Measurements from ENCODE around the gene CACNA1C. TPM values are rescaled to one million over a fixed set of nuclear protein-coding genes. Genes with fewer than 3 reads are reported as not detected.

CACNA1C gene
- total RNA-seq, 2 experiments from 2014 or later = 0.69 to 1.4 TPM

DNA sequence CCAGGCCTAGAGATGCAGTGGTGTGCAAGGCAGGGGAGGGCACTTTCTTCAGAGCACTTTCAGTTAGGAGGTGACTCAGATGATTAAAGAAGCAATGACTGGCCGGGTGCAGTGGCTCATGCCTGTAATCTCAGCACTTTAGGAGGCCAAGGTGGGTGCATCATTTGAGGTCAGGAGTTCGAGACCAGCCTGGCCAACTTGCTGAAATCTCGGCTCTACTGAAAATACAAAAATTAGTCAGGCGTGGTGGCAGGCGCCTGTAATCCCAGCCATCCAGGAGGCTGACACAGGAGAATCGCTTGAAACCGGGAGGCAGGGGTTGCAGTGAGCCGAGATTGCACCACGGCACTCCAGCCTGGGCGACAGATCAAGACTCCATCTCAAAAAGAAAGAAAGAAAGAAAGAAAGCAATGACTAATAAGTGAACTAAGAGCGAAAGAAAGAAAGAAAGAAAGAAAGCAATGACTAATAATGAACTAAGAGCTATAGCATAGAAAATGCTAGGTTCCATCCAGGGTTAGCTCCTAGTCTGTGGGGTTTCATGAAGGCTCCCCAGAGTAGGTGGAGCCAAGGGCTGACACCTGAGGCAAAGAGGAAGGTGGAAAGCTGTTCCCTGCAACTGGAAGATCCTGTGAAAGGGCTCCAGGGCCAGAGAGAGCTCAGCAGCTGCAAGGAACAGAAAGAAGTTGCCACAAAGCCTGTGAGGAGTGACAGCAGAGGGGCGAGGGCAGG is 334.5 kb downstream of the CACNA1C start:
- no peak for DNase-seq (ENCODE audit: low spot score)
- POLR2A ChIA-PET = no interaction called here
- CTCF ChIA-PET (ENCODE audit: unreplicated experiment) = no interaction called here
- H4K20me1 ChIP-seq (ENCODE audit: insufficient read depth, low read length) = no peaks in the 10 kb centered on the region
- H3K4me1 ChIP-seq (ENCODE audit: insufficient read depth, low read length, poor library complexity, severe bottlenecking) = no peaks in the 10 kb centered on the region
- H3K9me3 ChIP-seq (ENCODE audit: low read length) = no peaks in the 10 kb centered on the region
- no peak overlapping the region for H3K27ac ChIP-seq (ENCODE audit: low read depth, low read length, poor library complexity, severe bottlenecking)
- H3K9me2 ChIP-seq (ENCODE audit: insufficient read depth, low read length) = no peaks in the 10 kb centered on the region
- H3K4me2 ChIP-seq (ENCODE audit: low read length) = no peak overlapping the region
- no peaks in the 10 kb centered on the region for H3K79me2 ChIP-seq (ENCODE audit: insufficient read depth, low read depth, low read length)
- no TSS peak for BruUV-seq (replicated peaks)
- no peak overlapping the region for H3K4me3 ChIP-seq (ENCODE audit: low read depth, low read length, poor library complexity, severe bottlenecking)
- H2AFZ ChIP-seq (ENCODE audit: low read length) = no peak overlapping the region
- H3K36me3 ChIP-seq (ENCODE audit: insufficient read depth, low read length) = no peaks in the 10 kb centered on the region
- no peak for TF ChIP-seq EZH2phosphoT487 (IDR thresholded peaks at IDR 0.05; ENCODE audit: borderline replicate concordance, low read depth, low read length)
- TF ChIP-seq, protein P1, sequence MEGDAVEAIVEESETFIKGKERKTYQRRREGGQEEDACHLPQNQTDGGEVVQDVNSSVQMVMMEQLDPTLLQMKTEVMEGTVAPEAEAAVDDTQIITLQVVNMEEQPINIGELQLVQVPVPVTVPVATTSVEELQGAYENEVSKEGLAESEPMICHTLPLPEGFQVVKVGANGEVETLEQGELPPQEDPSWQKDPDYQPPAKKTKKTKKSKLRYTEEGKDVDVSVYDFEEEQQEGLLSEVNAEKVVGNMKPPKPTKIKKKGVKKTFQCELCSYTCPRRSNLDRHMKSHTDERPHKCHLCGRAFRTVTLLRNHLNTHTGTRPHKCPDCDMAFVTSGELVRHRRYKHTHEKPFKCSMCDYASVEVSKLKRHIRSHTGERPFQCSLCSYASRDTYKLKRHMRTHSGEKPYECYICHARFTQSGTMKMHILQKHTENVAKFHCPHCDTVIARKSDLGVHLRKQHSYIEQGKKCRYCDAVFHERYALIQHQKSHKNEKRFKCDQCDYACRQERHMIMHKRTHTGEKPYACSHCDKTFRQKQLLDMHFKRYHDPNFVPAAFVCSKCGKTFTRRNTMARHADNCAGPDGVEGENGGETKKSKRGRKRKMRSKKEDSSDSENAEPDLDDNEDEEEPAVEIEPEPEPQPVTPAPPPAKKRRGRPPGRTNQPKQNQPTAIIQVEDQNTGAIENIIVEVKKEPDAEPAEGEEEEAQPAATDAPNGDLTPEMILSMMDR (conservative IDR thresholded peaks at IDR 0.05; ENCODE audit: low read length) = no peak
- intact Hi-C loops (cut with micrococcal nuclease; ENCODE audit: unreplicated experiment) = no loop called here

DNA sequence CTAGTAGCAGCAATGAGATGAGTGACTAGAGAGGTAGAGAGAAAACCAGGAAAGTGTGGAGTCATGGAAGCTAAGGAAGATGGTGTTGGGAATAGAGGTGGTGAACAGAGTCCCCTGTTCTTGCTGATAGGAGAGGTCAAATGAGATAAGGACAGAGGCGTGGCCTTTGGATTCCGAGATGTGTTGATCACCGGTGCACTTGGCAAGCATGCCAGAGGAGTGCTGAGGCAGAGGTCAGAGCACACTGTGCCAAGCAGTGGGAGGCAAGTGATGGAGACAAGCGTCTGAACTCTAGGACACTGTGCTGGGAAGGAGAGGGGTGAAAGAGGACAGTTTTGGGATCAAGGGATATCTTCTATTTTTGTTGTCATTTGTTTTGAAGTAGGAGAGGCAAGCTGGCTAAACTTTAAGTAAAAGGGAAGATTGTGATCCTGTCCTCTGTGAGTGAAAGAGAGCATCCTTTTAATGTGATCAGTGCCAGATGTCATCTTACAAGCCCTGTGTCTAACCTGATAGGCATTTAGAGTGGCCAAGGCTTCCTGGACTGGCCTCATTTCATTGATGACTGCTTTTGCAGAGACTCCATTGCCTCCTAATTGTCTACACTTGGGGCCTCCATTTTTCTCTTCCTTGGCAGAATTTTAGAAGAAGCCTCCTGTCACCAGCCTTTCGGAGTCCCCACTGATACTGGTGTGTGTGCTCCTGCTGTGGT is 336.4 kb downstream of the CACNA1C start:
- ChIA-PET CTCF (ENCODE audit: unreplicated experiment) (interaction anchor here (0.6 kb wide), 1 partner anchor 22 kb away, joined by 3 read pairs; no protein-coding TSS in a partner anchor), POLR2A (no interaction called here)
- no peaks in the 10 kb centered on the region for H3K79me2 ChIP-seq (ENCODE audit: insufficient read depth, low read depth, low read length)
- H3K36me3 ChIP-seq (ENCODE audit: insufficient read depth, low read length) = no peaks in the 10 kb centered on the region
- no peaks in the 10 kb centered on the region for H3K9me3 ChIP-seq (ENCODE audit: low read length)
- BruUV-seq (replicated peaks) = no TSS peak
- no peak overlapping the region for H3K4me3 ChIP-seq (ENCODE audit: low read depth, low read length, poor library complexity, severe bottlenecking)
- H4K20me1 ChIP-seq (ENCODE audit: insufficient read depth, low read length) = no peaks in the 10 kb centered on the region
- no peaks in the 10 kb centered on the region for H3K9me2 ChIP-seq (ENCODE audit: insufficient read depth, low read length)
- no peak overlapping the region for H2AFZ ChIP-seq (ENCODE audit: low read length)
- no peak overlapping the region for H3K4me2 ChIP-seq (ENCODE audit: low read length)
- TF ChIP-seq, protein P1 (conservative IDR thresholded peaks at IDR 0.05; ENCODE audit: low read length) = no peak
- TF ChIP-seq EZH2phosphoT487 (IDR thresholded peaks at IDR 0.05; ENCODE audit: borderline replicate concordance, low read depth, low read length) = no peak
- DNase-seq (ENCODE audit: low spot score) = no peak
- intact Hi-C loops (cut with micrococcal nuclease; ENCODE audit: unreplicated experiment) = no loop called here
- no peak overlapping the region for H3K27ac ChIP-seq (ENCODE audit: low read depth, low read length, poor library complexity, severe bottlenecking)
- H3K4me1 ChIP-seq (ENCODE audit: insufficient read depth, low read length, poor library complexity, severe bottlenecking) = no peaks in the 10 kb centered on the region

DNA sequence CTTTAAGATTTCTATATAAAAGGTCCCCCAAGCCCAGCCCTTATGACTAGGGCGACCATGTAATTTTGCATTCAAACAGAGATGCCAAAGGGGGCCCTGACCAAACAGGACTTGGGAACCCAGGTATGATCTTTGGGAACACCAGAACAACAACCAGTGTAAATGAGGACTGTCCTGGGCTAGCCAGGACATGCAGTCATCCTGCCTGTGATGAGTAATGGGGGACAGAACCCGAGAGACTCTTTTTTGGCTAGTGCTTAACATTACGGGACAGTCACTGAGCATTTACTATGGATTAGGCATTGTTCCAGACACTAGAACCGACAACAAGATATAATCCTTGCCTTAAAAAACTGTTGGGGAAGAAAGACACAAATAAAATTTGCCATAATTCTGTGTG is 337.3 kb downstream of the CACNA1C start:
- DNase-seq (ENCODE audit: low spot score) = no peak
- Histone ChIP-seq H3K9me2 (ENCODE audit: insufficient read depth, low read length) (no peaks in the 10 kb centered on the region), H2AFZ (ENCODE audit: low read length) (no peak overlapping the region), H3K79me2 (ENCODE audit: insufficient read depth, low read depth, low read length) (no peaks in the 10 kb centered on the region), H3K36me3 (ENCODE audit: insufficient read depth, low read length) (no peaks in the 10 kb centered on the region), H3K4me2 (ENCODE audit: low read length) (no peak overlapping the region), H3K4me1 (ENCODE audit: insufficient read depth, low read length, poor library complexity, severe bottlenecking) (no peaks in the 10 kb centered on the region), H3K27ac (ENCODE audit: low read depth, low read length, poor library complexity, severe bottlenecking) (no peak overlapping the region), H3K4me3 (ENCODE audit: low read depth, low read length, poor library complexity, severe bottlenecking) (no peak overlapping the region), H4K20me1 (ENCODE audit: insufficient read depth, low read length) (no peaks in the 10 kb centered on the region), H3K9me3 (ENCODE audit: low read length) (no peaks in the 10 kb centered on the region)
- CTCF ChIA-PET (ENCODE audit: unreplicated experiment) = no interaction called here
- BruUV-seq (replicated peaks) = no TSS peak
- intact Hi-C loops (cut with micrococcal nuclease; ENCODE audit: unreplicated experiment) = no loop called here
- POLR2A ChIA-PET = no interaction called here
- TF ChIP-seq, protein P1 (conservative IDR thresholded peaks at IDR 0.05; ENCODE audit: low read length) = no peak
- no peak for TF ChIP-seq EZH2phosphoT487 (IDR thresholded peaks at IDR 0.05; ENCODE audit: borderline replicate concordance, low read depth, low read length)
